Esophagus muscularis mucosa (tissue), 4 donors: ENCODE measurements around the gene SLIT1. TPM values are rescaled to one million over a fixed set of nuclear protein-coding genes. Genes with fewer than 3 reads are reported as not detected.

Experiments
- DNase-seq: peaks from one replicate; pipeline ENCODE4 v3.0.0-alpha.2; 2017; ENCODE audit errors: extremely low spot score
- H3K27ac ChIP-seq, 4 donors: fragments of 200-600 bp; sonication (generic); replicated peaks in 1 of 4; 1 replicate in 3 of 4; 2 replicates in 1 of 4; pipeline ENCODE4 v1.5.1; 2016 to 2019; ENCODE audit warnings: mild to moderate bottlenecking in 1 of 4
- H3K27me3 ChIP-seq, 4 donors: fragments of 200-600 bp; sonication (generic); one replicate each; pipeline versions ENCODE4 v1.5.1 to v1.6.0; 2016 to 2019
- H3K36me3 ChIP-seq, 4 donors: fragments of 200-600 bp; sonication (generic); one replicate each; pipeline ENCODE4 v1.5.1; 2016 to 2019
- H3K4me1 ChIP-seq, 4 donors: fragments of 200-600 bp; sonication (generic); one replicate each; pipeline ENCODE4 v1.5.1; 2016 to 2019
- H3K4me3 ChIP-seq, 4 donors: fragments of 200-600 bp; sonication (generic); 1 replicate in 2 of 4; 2 replicates in 2 of 4; pipeline ENCODE4 v1.5.1; 2016 to 2019; ENCODE audit warnings: mild to moderate bottlenecking in 4 of 4, moderate library complexity in 1 of 4
- H3K9me3 ChIP-seq, 4 donors: fragments of 200-600 bp; sonication (generic); 1 replicate in 3 of 4; 2 replicates in 1 of 4; pipeline ENCODE4 v1.5.1; 2016 to 2019
- CTCF ChIP-seq, 3 experiments: fragments of 200-600 bp in 2 of 3; fragments of 450-650 bp in 1 of 3; sonication (generic) in 2 of 3; IDR thresholded peaks; one replicate each; pipeline ENCODE4 v1.5.1; 2017 to 2019; ENCODE audit warnings: antibody characterized with exemption in 3 of 3, mild to moderate bottlenecking in 2 of 3, moderate library complexity in 1 of 3
- EP300 ChIP-seq: sonication (generic); formaldehyde crosslinking; IDR thresholded peaks from one replicate; pipeline ENCODE4 v1.6.1; 2017; ENCODE audit warnings: antibody characterized with exemption
- POLR2A ChIP-seq: fragments of 450-650 bp; IDR thresholded peaks from one replicate; pipeline ENCODE4 v1.6.1; 2017; ENCODE audit warnings: antibody characterized with exemption, moderate library complexity, mild to moderate bottlenecking, low read depth
- POLR2AphosphoS5 ChIP-seq, 2 donors: sonication (generic); formaldehyde crosslinking; IDR thresholded peaks; one replicate each; pipeline ENCODE4 v1.6.1; 2017; ENCODE audit warnings: antibody characterized with exemption in 2 of 2
- WGBS: methylation state at CpG from one replicate; pipeline ENCODE4 v1.1.5; 2018; 5-methylcytosine and 5-hydroxymethylcytosine counted together
- intact Hi-C: fragments of 100-400 bp; cut with DNase I; formaldehyde crosslinking; loops from one replicate; pipeline ENCODE4 v1.15.1; 2023
- total RNA-seq, 4 donors: library from RNA; depleted of rRNA; stranded (reverse); fragments of >200 nt; gene quantifications; one replicate each; pipeline versions ENCODE4 v1.1.0 to v1.2.1, GENCODE V29; 2016

The SLIT1 gene
- total RNA-seq, 4 donors from 2014 or later: 0.13 to 0.42 (median 0.31) TPM

- DNase-seq: no peak
- H3K36me3 ChIP-seq: no peaks in the 10 kb centered on the region
- WGBS: 96% methylated on average over 8 of the region's 15 CpGs
These were observed 47.6 kb downstream of the SLIT1 start for GRCh38 chr10:97138174-97138573.

DNA sequence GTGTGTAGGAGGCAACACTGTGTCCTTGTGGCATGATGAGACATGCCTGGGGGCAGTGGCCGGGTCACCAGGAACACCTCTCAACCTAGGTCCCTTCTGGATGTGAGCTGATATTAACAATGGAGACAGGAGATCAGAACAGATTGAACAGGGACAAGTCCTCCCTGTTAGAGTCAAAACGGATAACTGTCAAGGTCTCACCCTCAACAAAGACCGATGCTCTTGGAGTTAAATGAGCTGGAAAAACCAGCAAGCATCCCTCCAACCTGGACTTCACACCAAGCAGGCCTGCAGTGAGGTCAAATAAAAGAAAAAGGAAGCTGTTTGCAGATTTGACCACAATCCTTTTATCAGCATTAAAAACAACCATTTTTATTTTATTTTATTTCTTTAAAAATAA lies 49.0 kb downstream of the SLIT1 start:
- DNase-seq: no peak

More at GRCh38 chr10:97138174-97138573, 47.6 kb downstream of the SLIT1 start:
- peaks cover 0 to 36% (median 0%) of the 10 kb centered on the region in 4 donors for H3K27me3 ChIP-seq
- TF ChIP-seq EP300: no peak
- no peak for TF ChIP-seq CTCF (IDR thresholded peaks at IDR 0.05)
- TF ChIP-seq POLR2A: no peak
- no peak for TF ChIP-seq POLR2AphosphoS5 (IDR thresholded peaks at IDR 0.05)
- intact Hi-C loops: no loop called here
- no peak overlapping the region for H3K27ac ChIP-seq
- no peaks in the 10 kb centered on the region for H3K9me3 ChIP-seq
- no peak overlapping the region for H3K4me3 ChIP-seq
- H3K4me1 ChIP-seq: no peaks in the 10 kb centered on the region

GRCh38 chr10:97135464-97135863 lies 50.3 kb downstream of the SLIT1 start:
- DNase-seq: no peak
- H3K27ac ChIP-seq: no peak overlapping the region
- H3K27me3 ChIP-seq: peaks cover 0 to 23% (median 0%) of the 10 kb centered on the region in 4 donors
- no peaks in the 10 kb centered on the region for H3K36me3 ChIP-seq
- H3K4me1 ChIP-seq: peaks cover 0 to 7% (median 0%) of the 10 kb centered on the region in 4 donors
- H3K4me3 ChIP-seq: no peak overlapping the region
- intact Hi-C loops: no loop called here
- no peak for TF ChIP-seq POLR2A
- no peak for TF ChIP-seq EP300
- TF ChIP-seq CTCF (IDR thresholded peaks at IDR 0.05): no peak
- TF ChIP-seq POLR2AphosphoS5 (IDR thresholded peaks at IDR 0.05): no peak
- no peaks in the 10 kb centered on the region for H3K9me3 ChIP-seq
- WGBS: 63% methylated on average over 11 of the region's 11 CpGs

More for the DNA sequence above, 49.0 kb downstream of the SLIT1 start:
- peaks cover 0 to 4% (median 0%) of the 10 kb centered on the region in 4 donors for H3K4me1 ChIP-seq
- no peaks in the 10 kb centered on the region for H3K36me3 ChIP-seq
- intact Hi-C loops: no loop called here
- H3K27me3 ChIP-seq: peaks cover 0 to 36% (median 0%) of the 10 kb centered on the region in 4 donors
- H3K27ac ChIP-seq: no peak overlapping the region
- H3K4me3 ChIP-seq: no peak overlapping the region
- H3K9me3 ChIP-seq: no peaks in the 10 kb centered on the region
- 89% methylated on average over 3 of the region's 3 CpGs for WGBS
- TF ChIP-seq EP300 (no peak), POLR2A (no peak), POLR2AphosphoS5 (IDR thresholded peaks at IDR 0.05) (no peak), CTCF (IDR thresholded peaks at IDR 0.05) (no peak)

GRCh38 chr10:97134983-97135382 lies 50.8 kb downstream of the SLIT1 start:
- TF ChIP-seq EP300: no peak
- TF ChIP-seq CTCF (IDR thresholded peaks at IDR 0.05): no peak
- TF ChIP-seq POLR2AphosphoS5 (IDR thresholded peaks at IDR 0.05): no peak
- TF ChIP-seq POLR2A: no peak
- Histone ChIP-seq H3K27me3 (peaks cover 0 to 18% (median 0%) of the 10 kb centered on the region in 4 donors), H3K4me3 (no peak overlapping the region), H3K9me3 (no peaks in the 10 kb centered on the region), H3K36me3 (no peaks in the 10 kb centered on the region), H3K4me1 (peaks cover 0 to 7% (median 0%) of the 10 kb centered on the region in 4 donors), H3K27ac (no peak overlapping the region)
- no peak for DNase-seq
- 91% methylated on average over 15 of the region's 15 CpGs for WGBS
- intact Hi-C loops: no loop called here

DNA sequence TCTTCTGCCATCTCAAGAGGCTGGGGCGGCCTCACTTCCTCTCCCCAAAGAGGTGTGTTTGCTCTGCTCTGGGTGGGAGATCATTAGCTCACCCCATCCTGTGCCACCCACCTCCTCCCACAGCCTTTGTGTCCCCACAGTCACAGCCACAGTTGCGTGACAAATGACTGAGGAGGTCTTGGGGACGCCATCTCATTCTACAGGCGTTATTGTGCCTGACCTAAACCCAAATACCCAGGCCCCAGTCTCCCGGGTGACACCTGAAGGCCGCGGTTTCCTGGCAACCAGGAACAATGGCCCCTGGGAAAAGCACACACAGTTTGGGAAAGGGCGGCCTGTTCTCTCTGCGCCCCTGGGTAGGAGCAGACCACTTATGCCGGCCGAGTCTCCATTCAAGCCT lies 51.6 kb downstream of the SLIT1 start:
- DNase-seq: no peak
- H3K36me3 ChIP-seq: no peaks in the 10 kb centered on the region
- no peak overlapping the region for H3K27ac ChIP-seq
- 91% methylated on average over 8 of the region's 11 CpGs for WGBS
- peaks cover 0 to 7% (median 0%) of the 10 kb centered on the region in 4 donors for H3K4me1 ChIP-seq
- no peak overlapping the region for H3K4me3 ChIP-seq
- H3K27me3 ChIP-seq: peaks cover 0 to 9% (median 0%) of the 10 kb centered on the region in 4 donors
- no peaks in the 10 kb centered on the region for H3K9me3 ChIP-seq
- TF ChIP-seq CTCF (IDR thresholded peaks at IDR 0.05) (no peak), POLR2A (no peak), EP300 (no peak), POLR2AphosphoS5 (IDR thresholded peaks at IDR 0.05) (no peak)
- intact Hi-C loops: no loop called here
